ENCODE measurements around the gene NRCAM.

DNA sequence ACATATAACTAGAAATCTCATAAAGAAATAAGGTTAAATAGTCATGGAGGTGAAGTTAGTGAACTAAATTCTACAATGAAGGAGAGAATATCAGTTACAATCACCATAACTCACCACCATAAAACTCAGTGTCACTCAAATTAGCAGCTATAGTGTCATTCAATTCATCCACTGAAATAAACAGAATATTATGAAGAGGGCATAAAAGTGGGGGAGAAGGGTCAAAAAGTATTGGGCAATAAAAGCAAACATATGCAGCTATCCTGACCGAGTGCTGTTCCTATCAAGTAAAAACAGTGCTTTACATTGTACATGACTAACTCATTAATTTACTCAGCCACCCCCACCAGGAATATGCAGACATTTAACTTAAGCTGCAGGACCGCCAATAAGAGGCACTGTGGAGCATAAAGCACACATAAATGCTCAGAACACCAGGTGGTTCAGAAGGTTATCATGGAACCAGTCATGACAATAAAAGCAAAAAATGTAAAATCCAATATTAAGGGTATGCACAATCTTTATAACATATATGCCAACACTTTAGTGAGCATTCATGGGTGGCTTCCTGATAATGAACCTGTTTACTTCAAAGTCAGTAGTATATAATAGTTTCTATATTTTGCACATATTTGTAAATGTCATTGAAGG is 230.6 kb downstream of the NRCAM start:
- TF ChIP-seq, protein P1, sequence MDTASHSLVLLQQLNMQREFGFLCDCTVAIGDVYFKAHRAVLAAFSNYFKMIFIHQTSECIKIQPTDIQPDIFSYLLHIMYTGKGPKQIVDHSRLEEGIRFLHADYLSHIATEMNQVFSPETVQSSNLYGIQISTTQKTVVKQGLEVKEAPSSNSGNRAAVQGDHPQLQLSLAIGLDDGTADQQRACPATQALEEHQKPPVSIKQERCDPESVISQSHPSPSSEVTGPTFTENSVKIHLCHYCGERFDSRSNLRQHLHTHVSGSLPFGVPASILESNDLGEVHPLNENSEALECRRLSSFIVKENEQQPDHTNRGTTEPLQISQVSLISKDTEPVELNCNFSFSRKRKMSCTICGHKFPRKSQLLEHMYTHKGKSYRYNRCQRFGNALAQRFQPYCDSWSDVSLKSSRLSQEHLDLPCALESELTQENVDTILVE (CRISPR knock-in tag; IDR thresholded peaks at IDR 0.05) = no peak
- no peak for TF ChIP-seq RFX5 (IDR thresholded peaks at IDR 0.05; ENCODE audit: low read depth, low read length)
- TF ChIP-seq EP300 (IDR thresholded peaks at IDR 0.05; ENCODE audit: low read depth in 2 of 2, low read length in 2 of 2) = no peak
- TF ChIP-seq EP300 (CRISPR knock-in tag; IDR thresholded peaks at IDR 0.05; ENCODE audit: borderline replicate concordance) = no peak
- no peak for TF ChIP-seq RAD51 (IDR thresholded peaks at IDR 0.05; ENCODE audit: borderline replicate concordance)
- no peak for TF ChIP-seq CHCHD3 (CRISPR knock-in tag; IDR thresholded peaks at IDR 0.05)
- TF ChIP-seq, protein P2, sequence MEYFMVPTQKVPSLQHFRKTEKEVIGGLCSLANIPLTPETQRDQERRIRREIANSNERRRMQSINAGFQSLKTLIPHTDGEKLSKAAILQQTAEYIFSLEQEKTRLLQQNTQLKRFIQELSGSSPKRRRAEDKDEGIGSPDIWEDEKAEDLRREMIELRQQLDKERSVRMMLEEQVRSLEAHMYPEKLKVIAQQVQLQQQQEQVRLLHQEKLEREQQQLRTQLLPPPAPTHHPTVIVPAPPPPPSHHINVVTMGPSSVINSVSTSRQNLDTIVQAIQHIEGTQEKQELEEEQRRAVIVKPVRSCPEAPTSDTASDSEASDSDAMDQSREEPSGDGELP (IDR thresholded peaks at IDR 0.05; ENCODE audit: borderline replicate concordance, low read depth) = no peak
- no peak for TF ChIP-seq TCF7L2 (IDR thresholded peaks at IDR 0.05; ENCODE audit: low read depth, low read length)
- TF ChIP-seq TAF1 (CRISPR knock-in tag; IDR thresholded peaks at IDR 0.05) = no peak
- TF ChIP-seq SMC3 (IDR thresholded peaks at IDR 0.05; ENCODE audit: low read length) = no peak
- TF ChIP-seq ZNF550 (CRISPR knock-in tag; IDR thresholded peaks at IDR 0.05; ENCODE audit: borderline replicate concordance) = no peak
- TF ChIP-seq, protein P3, sequence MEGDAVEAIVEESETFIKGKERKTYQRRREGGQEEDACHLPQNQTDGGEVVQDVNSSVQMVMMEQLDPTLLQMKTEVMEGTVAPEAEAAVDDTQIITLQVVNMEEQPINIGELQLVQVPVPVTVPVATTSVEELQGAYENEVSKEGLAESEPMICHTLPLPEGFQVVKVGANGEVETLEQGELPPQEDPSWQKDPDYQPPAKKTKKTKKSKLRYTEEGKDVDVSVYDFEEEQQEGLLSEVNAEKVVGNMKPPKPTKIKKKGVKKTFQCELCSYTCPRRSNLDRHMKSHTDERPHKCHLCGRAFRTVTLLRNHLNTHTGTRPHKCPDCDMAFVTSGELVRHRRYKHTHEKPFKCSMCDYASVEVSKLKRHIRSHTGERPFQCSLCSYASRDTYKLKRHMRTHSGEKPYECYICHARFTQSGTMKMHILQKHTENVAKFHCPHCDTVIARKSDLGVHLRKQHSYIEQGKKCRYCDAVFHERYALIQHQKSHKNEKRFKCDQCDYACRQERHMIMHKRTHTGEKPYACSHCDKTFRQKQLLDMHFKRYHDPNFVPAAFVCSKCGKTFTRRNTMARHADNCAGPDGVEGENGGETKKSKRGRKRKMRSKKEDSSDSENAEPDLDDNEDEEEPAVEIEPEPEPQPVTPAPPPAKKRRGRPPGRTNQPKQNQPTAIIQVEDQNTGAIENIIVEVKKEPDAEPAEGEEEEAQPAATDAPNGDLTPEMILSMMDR (CRISPR knock-in tag; IDR thresholded peaks at IDR 0.05) = no peak
- TF ChIP-seq ZNF563 (CRISPR knock-in tag; IDR thresholded peaks at IDR 0.05) = no peak
- TF ChIP-seq, protein P4, sequence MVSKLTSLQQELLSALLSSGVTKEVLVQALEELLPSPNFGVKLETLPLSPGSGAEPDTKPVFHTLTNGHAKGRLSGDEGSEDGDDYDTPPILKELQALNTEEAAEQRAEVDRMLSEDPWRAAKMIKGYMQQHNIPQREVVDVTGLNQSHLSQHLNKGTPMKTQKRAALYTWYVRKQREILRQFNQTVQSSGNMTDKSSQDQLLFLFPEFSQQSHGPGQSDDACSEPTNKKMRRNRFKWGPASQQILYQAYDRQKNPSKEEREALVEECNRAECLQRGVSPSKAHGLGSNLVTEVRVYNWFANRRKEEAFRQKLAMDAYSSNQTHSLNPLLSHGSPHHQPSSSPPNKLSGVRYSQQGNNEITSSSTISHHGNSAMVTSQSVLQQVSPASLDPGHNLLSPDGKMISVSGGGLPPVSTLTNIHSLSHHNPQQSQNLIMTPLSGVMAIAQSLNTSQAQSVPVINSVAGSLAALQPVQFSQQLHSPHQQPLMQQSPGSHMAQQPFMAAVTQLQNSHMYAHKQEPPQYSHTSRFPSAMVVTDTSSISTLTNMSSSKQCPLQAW (CRISPR knock-in tag; IDR thresholded peaks at IDR 0.05) = no peak

Data from HepG2 (cell line).